ENCODE measurements around the gene HAPLN1. TPM values are rescaled to one million over a fixed set of nuclear protein-coding genes. Genes with fewer than 3 reads are reported as not detected.

Gene HAPLN1
- total and polyA plus RNA-seq, 2 experiments from 2014 or later = 1.5 to 4.0 TPM

- TF ChIP-seq CTCF (conservative IDR thresholded peaks at IDR 0.05; ENCODE audit: low read depth in 2 of 2) (no peak), STAT1 (IDR thresholded peaks at IDR 0.05; ENCODE audit: unreplicated experiment) (no peak), JUNB (IDR thresholded peaks at IDR 0.05; ENCODE audit: unreplicated experiment) (no peak), ZNF114 (CRISPR knock-in tag; IDR thresholded peaks at IDR 0.05) (no peak), ETS1 (IDR thresholded peaks at IDR 0.05) (no peak)
These were observed 39.9 kb upstream of the HAPLN1 start (continued) for GRCh38 chr5:83760579-83760978.

- H3K36me3 Mint-ChIP-seq (ENCODE audit: low read depth) = peaks cover 5% of the 10 kb centered on the region; the same call in 1 of the 3 replicates
- Histone ChIP-seq H3K4me1 (ENCODE audit: insufficient read depth) (no peaks in the 10 kb centered on the region), H3K9me2 (ENCODE audit: insufficient read depth) (no peaks in the 10 kb centered on the region), H3K79me2 (replicated peaks; ENCODE audit: insufficient read depth) (no peaks in the 10 kb centered on the region), H3K27me3 (ENCODE audit: insufficient read depth) (no peaks in the 10 kb centered on the region), H3F3A (replicated peaks; ENCODE audit: low read depth) (no peaks in the 10 kb centered on the region), H3K27ac (ENCODE audit: low read depth) (no peak overlapping the region), H4K20me1 (replicated peaks; ENCODE audit: insufficient read depth) (no peaks in the 10 kb centered on the region), H3K36me3 (ENCODE audit: insufficient read depth) (no peaks in the 10 kb centered on the region), H3K4me2 (no peak overlapping the region), H3K4me3 (no peak overlapping the region), H2AFZ (no peak overlapping the region)
- H3K27me3 Mint-ChIP-seq (ENCODE audit: insufficient read depth, low read depth, poor library complexity) = no peaks in the 10 kb centered on the region
- DNase-seq (ENCODE audit: low spot score) (no peak), ATAC-seq (no peak)
- H3K9me3 Mint-ChIP-seq = peaks cover 18% of the 10 kb centered on the region
- H3K4me1 Mint-ChIP-seq = no peaks in the 10 kb centered on the region
- H3K27ac Mint-ChIP-seq = no peak overlapping the region
- no peak overlapping the region for H3K4me3 Mint-ChIP-seq
- TF ChIP-seq EZH2phosphoT487 (IDR thresholded peaks at IDR 0.05; ENCODE audit: unreplicated experiment) (no peak), STAT1 (IDR thresholded peaks at IDR 0.05; ENCODE audit: unreplicated experiment) (no peak), ZNF462 (CRISPR knock-in tag; IDR thresholded peaks at IDR 0.05) (no peak), POLR2AphosphoS5 (IDR thresholded peaks at IDR 0.05; ENCODE audit: low read depth) (no peak), JUNB (IDR thresholded peaks at IDR 0.05; ENCODE audit: unreplicated experiment) (no peak), CREB1 (CRISPR knock-in tag; IDR thresholded peaks at IDR 0.05; ENCODE audit: low read depth) (no peak), ETS1 (IDR thresholded peaks at IDR 0.05) (no peak), NANOG (IDR thresholded peaks at IDR 0.05; ENCODE audit: borderline replicate concordance) (no peak), CTCF (conservative IDR thresholded peaks at IDR 0.05; ENCODE audit: low read depth in 2 of 2) (no peak), ZNF331 (CRISPR knock-in tag; IDR thresholded peaks at IDR 0.05; ENCODE audit: low read depth) (no peak), ZNF114 (CRISPR knock-in tag; IDR thresholded peaks at IDR 0.05) (no peak), EZH2 (IDR thresholded peaks at IDR 0.05; ENCODE audit: low read depth, unreplicated experiment) (no peak)
These were observed 32.0 kb upstream of the HAPLN1 start for GRCh38 chr5:83752700-83753099.
